Subcutaneous adipose tissue (tissue), 4 donors: ENCODE data around the gene FILIP1. TPM values are rescaled to one million over a fixed set of nuclear protein-coding genes. Genes with fewer than 3 reads are reported as not detected.

Experiments
- total RNA-seq, 4 donors: library from RNA; depleted of rRNA; stranded (reverse); fragments of >200 nt; gene quantifications; one replicate each; pipeline ENCODE4 v1.1.0, GENCODE V29; 2016
- TF ChIP-seq, protein P1 (sequence below): fragments of 450-650 bp; IDR thresholded peaks from one replicate; pipeline ENCODE4 v1.5.1; 2016; ENCODE audit warnings: low read depth, mild to moderate bottlenecking, control low read depth, antibody characterized with exemption, moderate library complexity

Gene FILIP1
- total RNA-seq, 4 donors from 2014 or later = 3.4 to 16.2 (median 5.8) TPM

DNA sequence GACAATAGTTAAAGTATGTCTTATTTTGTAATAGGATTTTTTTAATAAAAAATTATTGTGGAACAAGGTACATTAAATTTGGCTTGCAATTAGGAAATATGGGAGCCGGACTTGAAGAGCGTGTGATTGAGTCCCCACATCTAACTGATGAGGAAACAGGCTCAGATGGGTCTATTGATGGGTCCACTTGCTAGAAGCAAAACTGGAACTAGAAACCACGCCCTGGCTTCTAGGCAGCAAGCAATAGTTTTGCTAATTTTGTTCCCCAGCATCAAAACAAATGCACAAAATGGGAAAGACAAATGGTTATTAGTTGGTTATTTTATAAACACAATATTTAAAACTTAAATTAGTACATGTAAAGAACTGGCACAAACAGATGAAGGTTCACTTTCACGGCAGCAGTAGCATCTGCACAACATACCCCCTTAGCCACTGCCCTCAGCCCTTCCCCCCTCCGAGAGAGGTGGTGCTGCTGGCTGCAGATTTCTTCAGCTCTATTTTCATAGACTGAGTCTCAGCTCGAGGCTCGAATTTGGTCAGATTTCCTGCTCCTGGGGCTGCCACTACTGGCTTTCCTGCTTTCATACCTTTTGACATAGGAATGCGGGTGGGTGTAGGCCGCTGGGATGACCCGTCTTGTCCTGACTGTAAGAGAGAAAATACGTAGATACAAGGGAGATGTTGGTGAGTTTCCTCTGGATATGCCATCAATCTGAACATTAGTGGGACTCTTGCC lies 185.2 kb downstream of the FILIP1 start:
- TF ChIP-seq, protein P1, sequence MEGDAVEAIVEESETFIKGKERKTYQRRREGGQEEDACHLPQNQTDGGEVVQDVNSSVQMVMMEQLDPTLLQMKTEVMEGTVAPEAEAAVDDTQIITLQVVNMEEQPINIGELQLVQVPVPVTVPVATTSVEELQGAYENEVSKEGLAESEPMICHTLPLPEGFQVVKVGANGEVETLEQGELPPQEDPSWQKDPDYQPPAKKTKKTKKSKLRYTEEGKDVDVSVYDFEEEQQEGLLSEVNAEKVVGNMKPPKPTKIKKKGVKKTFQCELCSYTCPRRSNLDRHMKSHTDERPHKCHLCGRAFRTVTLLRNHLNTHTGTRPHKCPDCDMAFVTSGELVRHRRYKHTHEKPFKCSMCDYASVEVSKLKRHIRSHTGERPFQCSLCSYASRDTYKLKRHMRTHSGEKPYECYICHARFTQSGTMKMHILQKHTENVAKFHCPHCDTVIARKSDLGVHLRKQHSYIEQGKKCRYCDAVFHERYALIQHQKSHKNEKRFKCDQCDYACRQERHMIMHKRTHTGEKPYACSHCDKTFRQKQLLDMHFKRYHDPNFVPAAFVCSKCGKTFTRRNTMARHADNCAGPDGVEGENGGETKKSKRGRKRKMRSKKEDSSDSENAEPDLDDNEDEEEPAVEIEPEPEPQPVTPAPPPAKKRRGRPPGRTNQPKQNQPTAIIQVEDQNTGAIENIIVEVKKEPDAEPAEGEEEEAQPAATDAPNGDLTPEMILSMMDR = no peak

DNA sequence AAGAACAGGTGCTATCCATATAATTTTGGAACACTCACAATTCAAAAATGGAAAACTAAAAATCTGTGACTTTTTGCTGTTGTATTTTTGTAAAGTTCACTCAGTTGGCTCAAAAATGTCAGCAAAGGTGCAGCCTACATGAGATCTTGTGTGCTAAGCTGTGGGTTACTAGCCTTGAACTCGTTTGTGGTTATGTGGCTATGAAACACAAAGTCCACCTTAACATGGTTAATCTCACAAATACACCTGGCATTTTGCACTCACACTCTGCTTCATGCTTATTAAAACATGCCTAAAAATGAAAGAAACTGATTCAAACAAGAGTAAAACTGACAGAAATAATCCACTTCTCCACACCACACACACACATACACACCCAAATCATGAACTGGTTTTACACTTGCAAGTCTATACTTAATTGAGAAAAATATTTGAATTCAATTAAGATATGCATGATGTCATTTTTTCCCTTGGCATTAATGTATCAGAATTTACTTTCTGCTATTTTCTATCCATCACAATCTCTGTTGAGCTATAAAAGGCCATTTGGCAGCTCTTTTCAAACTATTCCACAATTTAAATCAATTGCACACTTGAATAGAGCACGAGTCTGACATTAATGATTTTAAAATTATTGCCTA lies 186.1 kb downstream of the FILIP1 start:
- TF ChIP-seq, protein P1 = no peak

DNA sequence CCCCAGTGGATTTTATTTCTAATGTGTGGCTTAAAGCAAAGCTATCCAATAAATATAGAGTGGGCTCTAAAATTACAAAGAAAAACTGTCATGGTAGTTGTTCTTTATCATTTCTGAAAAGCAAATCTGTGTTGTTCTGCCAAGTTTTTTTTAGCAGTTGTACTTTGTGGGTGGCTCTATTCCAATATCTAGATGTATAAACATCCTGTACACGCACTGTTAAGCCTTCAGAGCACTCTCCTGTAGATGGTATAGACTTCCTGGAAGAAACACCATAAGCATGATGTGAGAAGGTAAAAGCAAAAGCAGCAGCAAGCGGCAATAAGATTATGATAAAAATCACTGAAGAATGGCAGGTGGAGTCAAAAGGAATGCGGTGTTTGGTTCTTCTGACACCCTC lies 187.5 kb downstream of the FILIP1 start:
- TF ChIP-seq, protein P1 = no peak

DNA sequence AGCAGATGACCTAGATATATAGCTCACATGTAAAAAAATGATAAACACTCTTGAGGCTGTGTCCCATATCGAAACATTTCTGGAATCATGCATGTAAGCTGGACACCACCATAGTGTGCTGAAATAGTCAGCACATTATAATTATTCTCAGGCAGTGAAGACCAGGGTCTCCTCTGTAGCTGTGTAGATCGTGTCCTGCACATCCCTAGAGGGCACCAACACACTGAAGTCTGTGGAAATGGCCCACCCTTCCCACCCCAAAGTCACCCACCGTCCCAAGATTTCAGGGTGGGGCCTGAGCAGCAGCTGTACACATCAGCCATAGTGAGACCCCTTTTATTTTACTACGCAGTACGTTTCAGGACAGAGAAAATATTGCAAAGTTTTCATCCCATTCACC lies 188.0 kb downstream of the FILIP1 start:
- TF ChIP-seq, protein P1 = no peak

DNA sequence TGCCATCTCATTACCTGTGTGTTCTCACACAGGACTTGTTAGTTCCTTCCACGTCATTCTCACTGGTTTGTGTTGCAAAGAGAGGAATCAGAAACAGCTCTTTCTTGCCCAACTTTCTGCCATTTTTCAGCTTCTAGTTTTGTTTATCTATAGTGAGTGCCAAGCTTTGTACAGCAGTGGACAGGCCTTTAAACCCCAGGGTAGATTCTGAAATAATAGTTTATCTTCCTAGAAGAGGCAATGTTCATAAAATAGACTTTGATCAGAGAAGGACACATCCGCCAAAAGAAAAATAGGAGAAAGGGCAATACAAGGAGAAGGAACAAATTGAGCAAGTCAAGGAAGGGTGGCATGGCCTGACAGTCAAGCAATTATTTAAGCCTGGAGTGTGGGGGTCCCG lies 191.3 kb downstream of the FILIP1 start:
- TF ChIP-seq, protein P1 = no peak

DNA sequence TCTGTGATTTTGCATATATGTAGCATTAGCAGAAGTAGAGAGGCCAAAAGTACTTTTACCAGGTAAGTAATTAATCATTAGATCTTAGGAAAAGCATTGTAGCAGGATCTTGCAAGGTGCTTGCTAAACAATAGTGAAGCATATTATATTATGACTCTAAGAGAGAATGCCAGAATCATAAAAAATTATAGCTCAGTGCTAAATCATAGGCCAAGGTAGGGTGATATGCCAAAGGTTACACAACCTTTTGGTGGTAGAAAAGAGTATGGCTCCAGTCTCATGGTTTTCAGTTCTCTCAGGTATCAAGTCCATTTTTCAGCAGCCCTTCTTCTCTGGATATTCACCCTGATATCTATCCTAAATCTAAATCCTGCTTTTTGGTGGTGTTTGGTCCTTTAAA lies 192.1 kb downstream of the FILIP1 start:
- TF ChIP-seq, protein P1 = no peak

DNA sequence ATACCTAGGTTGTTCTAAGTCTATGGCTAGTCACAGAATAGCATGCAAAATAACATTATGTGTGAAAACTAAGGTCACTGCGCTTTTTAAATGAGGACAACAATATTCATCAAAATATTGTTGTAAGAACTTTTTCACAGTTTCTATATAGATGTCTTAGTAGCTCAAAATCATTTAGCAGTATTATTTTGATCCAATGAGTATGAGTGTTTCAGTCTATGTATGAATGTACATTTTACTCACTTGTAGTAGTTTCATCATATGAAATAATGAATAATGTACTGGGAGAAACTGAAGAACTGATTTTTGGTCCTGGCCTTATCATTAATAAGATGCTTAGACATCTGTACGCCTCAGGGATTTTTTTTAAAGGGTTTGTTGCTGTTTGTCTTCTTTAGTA lies 192.5 kb downstream of the FILIP1 start:
- TF ChIP-seq, protein P1 = no peak
